SKM-1 treated with dmso at 0.1 percent for 144 hours (cell line): ENCODE results near the gene TBX10.
"Not testable (repeated sequence)": the region's sequence is repeated elsewhere in the genome, so short reads cannot be mapped to it uniquely, and the experiment has no call there.

Experiments used
- DNase-seq: peaks from one replicate; lab custom pipeline; 2025; ENCODE audit not compliant: unreplicated experiment; lab: John Stamatoyannopoulos, UW

Gene TBX10

DNA sequence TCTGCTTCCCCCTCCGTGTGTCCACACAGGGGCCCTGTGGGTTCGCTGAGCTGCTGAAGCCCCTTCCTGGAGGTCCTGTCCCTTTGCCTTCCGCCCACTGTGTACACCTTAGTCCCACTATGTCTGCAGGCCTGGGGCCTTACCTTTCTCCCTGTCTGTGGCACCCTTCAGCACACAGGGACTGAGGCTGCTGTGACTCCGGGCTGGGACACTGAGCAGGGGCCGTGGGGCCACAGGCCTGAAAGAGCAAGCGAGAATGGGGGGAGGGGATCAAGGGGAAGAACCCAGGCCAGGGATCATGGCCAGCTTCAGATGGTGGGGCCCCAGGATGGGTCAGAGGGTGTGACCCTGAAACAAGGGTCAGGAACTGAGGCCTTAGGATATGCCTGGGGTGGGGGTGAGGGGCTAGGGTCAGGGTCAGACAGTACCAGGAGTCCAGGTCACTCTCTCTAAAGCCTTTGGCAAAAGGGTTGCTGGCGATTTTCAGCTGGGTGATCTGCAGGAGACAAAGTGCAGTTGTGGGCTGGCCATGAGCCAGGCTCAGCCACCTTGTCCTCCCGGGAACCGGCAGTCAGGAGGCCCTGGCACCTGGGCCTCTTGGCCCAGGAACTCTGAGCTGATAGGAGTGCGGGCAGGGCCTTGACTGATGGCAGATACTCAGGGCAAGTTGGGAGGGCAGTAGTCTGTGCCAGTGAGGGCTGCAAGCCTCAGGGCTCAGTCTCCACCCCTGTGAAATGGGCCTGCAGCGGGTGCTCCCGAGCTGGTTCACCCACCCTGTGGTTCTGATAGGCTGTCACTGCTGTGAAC is 7.2 kb downstream of the TBX10 start:
- DNase-seq, result no peak

DNA sequence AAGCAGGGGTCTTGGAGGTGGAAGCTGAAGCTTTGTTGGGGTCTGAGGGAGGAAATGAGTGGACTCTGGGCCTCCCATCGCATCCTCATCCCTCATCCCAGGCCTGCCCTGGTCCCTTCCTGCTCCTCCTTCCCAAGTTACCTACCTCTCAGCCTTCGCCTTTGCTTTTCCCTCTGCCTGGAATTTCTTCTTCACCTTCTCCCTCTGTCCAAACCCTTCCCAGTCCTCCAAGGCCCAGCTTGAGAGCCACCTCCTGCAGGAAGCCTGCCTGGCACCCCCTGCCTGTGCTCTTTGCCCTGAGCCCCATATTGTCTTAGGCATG is 7.7 kb downstream of the TBX10 start:
- DNase-seq, result no peak

DNA sequence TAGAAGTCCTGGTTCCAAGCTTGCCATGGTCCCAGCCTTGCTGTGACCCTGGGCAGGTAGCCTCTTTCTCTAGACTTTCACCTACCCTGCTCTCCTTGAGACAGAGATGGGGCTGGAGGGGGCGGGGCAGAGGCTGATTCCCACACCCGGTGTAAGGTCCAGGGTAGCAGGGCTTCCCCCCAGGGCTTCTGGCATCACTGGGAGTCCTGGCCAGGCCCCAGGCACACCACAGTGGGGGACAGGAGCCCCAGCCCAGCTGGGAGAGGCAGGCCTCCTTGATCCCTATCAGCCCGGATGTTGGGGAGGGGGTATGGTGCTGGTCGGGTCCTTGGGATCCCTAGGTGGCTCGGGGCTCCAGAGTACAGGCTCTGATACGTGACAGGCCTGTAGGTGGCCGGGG is 8.2 kb downstream of the TBX10 start:
- DNase-seq, result no peak

DNA sequence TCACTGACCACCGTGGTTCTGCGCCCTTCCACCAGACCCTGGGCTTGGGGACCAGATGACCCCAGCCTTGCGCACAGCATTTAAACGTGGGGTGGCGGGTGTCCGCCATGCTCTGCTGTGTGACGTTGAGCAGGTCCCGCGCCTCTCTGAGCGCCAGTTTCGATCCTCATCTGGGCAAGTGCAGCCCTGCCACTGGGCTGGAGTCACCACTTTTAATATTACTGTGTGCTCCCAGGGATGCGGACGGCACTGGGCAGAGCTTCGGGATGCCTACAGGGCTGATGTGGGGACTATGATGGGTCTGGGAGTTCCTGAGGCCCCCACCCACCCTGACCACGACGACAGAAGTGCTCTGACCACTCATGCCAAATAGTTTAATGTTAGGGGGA is 8.6 kb downstream of the TBX10 start:
- DNase-seq, result no peak

DNA sequence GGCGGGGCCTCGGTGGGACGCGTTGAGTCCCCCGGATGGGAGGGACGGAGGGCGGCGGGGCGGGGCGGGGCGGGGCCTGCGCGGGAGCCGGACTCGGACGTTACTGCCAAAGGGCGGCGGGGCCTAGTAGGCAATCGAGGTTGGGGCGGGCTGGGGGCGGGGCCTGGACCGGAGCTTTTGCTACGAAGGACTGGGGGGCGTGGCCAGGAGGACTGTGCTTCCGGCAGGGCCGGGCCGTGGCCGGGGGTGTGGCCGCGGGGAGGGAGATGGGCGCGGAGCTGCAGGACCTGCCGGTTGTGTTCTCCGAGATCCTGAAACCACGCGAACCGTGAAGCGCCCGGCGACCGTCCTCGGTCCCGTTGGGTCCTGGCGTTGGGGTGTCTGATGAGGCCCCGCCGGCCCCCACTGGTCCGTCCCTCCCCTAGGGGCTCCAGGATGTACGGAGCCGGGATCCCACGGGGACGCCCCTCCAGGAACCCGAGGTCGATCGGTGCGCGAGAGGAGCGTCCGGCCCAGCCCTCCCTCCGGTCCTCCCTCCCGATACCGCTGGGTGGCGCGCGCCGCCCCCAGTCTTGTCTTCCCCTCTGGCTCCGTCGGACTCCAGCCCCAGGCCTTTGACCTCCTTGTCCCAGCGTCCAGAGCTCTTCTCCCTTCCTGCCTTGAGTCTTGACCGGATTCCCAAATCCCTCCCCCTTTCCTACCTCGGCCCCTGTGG is 9.2 kb downstream of the TBX10 start:
- DNase-seq, result peak; percentile 96

DNA sequence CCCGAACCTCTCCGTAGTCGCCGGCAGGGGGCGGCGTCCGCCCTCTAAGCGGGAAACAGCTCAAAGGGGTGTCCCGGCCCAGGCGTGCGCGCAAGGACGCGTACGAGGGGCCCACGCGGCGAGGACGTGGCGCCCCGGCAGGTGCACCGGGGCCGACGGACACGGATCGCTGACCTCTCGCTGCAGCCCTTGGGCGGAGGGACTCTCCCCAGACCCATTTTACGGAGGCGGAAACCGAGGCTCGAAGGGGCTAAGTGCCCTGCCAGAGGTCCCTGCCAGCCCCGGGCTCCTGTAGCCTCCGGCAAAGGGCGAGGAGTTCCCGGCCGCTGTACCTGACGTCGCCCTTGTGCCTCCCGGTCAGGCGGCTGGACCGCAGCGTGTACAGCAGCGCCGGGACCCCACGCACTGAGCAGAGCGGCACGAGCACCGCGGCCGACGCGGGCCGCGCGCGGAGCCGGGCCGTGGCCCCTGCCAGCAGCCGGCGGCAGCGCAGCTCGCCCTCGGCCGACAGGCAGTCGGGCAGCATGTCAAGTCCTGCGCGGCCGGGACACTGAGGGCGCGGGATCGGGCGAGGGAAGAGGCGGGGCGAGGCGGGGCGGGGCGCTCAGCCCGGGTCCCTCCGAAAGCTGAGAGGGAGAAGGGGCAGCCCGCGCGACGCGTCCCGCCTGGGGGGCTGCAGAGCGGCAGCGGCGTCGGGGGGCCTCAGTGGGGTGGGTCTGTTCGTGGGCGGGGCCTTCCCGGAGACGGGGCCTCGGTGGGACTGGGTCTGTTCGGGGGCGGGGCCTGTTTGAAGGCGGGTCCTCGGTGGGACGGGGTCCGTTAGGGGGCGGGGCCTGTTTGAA is 10.0 kb downstream of the TBX10 start, which contains the start of gene NUDT8:
Gene NUDT8, minus strand, starts transcription at position 552 of the 842 bp plus-strand sequence. Its CDS starts 26 bp downstream, at position 526.
- DNase-seq, result peak; percentile 81

DNA sequence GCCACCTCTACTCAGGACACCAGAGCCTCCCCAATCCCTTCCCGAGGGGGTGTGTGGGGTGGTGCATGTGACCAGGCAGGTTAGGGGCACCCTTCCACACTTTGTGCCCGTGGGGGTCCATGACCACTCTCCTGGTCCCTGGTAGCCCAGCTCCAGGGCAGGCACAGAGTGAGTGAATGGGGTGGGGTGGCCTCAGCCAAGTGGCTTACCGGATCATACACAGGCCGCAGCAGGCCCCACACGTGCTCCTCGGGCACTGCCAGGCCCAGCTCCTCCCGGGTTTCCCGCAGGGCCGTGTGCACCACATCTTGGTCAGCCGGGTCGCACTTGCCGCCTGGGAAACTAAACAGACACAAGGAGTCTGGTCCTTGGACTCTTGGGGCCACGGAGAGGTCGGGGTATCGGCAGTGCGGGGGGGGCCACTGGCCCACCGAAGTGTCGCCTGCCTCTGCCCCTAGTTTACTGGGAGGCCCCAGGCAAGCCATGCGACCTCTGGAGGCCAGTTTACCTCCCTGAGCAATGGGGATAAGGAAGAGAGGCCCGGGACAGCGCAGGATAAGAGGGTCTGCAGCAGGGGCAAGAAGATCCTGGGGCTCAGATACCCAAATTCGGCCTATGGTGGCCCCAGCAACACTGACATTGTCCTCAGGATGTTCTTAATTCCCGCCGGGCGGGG is 10.7 kb downstream of the TBX10 start:
- DNase-seq, result no peak

DNA sequence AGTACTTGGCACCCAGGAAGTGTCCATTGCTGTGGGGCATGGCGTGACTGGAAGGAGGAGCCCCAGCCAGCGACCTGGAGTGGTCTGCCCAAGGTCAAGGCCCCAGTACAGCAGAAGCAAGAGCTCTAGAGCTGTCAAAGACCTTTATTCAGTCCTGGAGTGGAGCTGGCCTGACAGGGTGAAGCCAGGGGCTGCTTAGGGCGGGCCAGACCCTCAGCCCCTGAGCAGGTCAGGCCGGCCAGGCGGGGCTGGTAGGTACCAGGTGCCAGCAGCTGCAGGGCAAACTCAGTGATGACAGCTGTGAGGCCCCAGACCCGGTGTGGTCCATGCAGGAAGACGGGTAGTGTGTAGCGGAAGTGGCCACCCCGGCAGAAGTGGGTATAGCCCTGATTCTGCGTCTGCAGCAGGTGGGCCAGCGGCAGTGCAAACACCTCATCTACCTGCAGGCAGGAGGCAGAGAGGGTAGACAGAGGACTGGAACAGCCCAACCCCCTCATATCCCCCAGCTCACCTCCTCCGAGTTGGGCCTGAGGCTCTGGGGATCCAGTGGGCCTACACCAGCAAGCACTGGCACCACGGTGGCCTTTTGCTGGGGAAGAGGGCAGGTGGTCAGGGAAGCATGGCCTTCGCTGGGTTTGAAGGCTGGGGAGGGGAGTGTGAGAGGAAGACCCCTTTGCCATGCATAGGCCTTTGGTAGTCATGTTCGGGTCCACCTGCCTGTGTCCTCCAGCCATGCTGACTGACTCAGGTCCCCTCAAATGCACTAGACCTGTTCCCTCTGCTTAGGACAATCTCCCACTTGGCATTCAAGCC is 11.5 kb downstream of the TBX10 start:
- DNase-seq, result no peak

DNA sequence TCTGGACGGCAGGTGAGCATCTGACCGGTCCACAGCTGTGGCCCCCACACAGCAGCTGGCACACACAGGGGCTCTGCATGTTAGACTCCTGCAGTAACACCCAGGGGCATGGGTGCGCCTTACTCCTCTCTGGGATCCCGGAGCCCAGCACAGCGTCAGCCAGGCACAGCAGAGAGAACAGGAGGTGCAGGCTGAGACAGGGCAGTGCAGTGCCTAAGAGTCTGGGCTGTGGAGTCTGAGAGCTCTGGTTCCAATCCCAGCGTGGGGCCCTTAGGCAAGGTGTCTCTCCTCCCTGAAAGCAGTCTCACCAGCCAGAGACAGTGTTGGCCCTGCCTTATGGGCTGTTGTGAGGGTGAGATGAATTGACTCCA is 12.1 kb downstream of the TBX10 start:
- DNase-seq, result no peak

DNA sequence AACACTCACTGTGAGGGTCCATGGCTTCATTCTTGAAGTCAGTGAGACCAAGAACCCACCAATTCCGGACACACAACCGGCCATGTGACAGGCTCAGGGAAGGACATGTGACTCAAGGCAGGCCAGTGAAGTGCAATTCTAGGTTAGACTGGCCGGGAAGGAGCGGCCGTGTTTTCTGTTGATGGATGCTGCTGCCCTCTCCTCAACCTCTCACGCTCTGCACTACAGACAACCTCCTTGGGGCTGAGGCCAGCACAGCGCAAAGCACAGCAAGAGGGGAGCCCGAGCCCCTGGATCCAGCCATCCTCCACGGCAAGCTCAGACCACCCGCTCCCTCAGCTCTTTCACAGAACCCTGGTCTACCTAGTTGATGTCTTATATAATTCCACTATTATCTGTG is 12.6 kb downstream of the TBX10 start:
- DNase-seq, result no peak

DNA sequence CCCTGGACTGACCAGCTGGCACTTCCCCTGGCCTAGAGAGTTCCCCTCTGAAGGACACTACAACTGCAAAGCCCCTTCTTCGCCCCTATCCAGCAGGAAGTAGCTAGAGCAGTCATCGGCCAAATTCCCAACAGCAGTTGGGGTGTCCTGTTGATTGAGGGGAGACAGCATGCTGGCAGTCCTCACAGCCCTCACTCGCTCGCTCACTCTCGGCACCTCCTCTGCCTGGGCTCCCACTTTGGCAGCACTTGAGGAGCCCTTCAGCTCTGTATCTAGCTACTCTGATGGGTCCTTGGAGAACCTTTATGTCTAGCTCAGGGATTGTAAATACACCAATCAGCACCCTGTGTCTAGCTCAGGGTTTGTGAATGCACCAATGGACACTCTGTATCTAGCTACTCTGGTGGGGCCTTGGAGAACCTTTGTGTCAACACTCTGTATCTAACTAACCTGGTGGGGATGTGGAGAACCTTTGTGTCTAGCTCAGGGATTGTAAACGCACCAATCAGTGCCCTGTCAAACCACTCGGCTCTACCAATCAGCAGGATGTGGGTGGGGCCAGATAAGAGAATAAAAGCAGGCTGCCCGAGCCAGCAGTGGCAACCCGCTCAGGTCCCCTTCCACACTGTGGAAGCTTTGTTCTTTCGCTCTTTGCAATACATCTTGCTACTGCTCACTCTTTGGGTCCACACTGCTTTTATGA is 13.3 kb downstream of the TBX10 start:
- not testable (repeated sequence) for DNase-seq

DNA sequence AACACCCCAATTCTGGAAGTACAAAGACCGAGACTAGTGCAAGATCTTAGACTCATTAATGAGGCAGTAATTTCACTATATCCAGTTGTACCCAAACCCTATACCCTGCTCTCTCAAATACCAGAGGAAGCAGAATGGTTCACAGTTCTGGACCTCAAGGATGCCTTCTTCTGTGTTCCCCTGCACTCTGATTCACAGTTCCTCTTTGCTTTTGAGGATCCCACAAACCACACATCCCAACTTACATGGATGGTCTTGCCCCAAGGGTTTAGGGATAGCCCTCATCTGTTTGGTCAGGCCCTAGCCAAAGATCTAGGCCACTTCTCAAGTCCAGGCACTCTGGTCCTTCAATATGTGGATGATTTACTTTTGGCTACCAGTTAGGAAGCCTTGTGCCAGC is 15.8 kb downstream of the TBX10 start:
- DNase-seq, result not testable (repeated sequence)

DNA sequence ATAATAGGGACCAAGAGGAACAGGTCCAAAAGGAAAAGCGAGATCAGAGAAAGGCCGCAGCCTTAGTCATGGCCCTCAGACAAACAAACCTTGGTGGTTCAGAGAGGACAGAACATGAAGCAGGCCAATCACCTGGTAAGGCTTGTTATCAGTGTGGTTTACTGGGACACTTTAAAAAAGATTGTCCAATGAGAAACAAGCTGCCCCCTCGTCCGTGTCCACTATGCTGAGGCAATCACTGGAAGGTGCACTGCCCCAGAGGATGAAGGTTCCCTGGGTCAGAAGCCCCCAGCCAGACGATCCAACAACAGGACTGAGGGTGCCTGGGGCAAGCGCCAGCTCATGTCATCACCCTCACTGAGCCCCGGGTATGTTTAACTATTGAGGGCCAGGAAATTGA is 16.7 kb downstream of the TBX10 start:
- not testable (repeated sequence) for DNase-seq

DNA sequence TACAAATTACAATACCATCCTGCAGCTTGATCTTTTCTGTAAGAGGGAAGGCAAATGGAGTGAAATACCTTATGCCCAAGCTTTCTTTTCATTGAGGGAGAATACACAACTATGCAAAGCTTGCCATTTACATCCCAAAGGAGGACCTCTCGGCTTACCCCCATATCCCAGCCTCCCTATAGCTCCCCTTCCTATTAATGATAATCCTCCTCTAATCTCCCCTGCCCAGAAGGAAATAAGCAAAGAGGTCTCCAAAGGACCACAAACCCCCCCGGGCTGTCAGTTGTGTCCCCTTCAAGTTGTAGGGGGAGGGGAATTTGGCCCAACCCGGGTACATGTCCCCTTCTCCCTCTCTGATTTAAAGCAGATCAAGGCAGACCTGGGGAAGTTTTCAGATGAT is 17.6 kb downstream of the TBX10 start:
- not testable (repeated sequence) for DNase-seq

DNA sequence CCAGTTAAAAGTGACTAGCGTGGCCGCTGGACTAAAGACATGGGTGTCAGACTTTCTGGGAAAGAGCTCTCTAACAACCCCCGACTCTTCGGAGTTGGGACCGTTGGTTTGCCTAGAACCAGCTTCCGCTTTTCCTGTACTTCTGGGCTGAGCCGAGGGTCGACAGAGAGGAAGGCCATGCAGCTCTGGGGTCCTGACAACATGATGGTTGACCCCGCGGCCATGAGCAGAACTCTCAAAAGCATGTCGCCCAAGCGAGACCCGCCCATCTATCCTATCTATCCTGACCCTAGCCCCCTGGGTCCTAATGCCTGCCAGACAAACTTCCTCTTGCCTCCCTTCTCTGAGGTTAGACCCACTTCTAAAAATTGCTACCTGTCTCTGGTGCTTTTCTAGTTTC is 18.9 kb downstream of the TBX10 start:
- not testable (repeated sequence) for DNase-seq

DNA sequence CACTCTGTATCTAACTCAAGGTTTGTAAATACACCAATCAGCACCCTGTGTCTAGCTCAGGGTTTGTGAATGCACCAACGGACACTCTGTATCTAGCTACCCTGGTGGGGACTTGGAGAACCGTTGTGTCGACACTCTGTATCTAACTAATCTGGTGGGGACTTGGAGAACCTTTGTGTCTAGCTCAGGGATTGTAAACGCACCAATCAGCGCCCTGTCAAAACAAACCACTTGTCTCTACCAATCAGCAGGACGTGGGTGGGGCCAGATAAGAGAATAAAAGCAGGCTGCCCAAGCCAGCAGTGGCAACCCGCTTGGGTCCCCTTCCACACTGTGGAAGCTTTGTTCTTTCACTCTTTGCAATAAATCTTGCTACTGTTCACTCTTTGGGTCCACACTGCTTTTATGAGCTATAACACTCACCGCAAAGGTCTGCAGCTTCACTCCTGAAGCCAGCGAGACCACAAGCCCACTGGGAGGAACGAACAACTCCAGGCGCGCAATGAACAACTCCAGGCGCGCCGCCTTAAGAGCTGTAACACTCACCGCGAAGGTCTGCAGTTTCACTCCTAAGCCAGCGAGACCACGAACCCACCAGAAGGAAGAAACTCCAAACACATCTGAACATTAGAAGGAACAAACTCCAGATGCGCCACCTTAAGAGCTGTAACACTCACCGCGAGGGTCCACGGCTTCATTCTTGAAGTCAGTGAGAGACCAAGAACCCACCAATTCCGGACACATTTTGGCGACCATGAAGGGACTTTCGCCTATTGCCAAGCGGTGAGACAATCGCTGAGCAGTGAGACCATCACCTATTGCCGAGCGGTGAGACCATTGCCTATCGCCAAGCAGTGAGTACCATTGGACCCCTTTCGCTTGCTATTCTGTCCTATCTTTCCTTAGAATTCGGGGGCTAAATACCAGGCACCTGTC is 19.6 kb downstream of the TBX10 start:
- not testable (repeated sequence) for DNase-seq

DNA sequence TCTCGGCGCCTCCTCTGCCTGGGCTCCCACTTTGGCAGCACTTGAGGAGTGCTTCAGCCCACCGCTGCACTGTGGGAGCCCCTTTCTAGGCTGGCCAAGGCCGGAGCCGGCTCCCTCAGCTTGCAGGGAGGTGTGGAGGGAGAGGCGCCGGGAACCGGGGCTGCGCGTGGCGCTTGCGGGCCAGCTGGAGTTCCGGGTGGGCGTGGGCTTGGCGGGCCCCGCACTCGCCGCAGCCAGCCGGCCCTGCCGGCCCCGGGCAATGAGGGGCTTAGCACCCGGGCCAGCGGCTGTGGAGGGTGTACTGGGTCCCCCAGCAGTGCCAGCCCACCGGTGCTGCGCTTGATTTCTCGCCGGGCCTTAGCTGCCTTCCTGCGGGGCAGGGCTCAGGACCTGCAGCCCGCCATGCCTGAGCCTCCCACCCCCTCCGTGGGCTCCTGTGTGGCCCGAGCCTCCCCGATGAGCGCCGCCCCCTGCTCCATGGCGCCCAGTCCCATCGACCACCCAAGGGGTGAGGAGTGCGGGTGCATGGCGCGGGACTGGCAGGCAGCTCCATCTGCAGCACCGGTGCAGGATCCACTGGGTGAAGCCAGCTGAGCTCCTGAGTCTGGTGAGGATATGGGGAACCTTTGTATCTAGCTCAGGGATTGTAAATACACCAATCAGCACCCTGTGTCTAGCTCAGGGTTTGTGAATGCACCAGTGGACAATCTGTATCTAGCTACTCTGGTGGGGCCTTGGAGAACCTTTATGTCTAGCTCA is 20.5 kb downstream of the TBX10 start:
- DNase-seq, result not testable (repeated sequence)
